Measurements from ENCODE around the gene GPR107.

- TF ChIP-seq CTCF (conservative IDR thresholded peaks at IDR 0.05 in 1 of 2, IDR thresholded peaks at IDR 0.05 in 1 of 2; ENCODE audit: extremely low read depth in 1 of 2, insufficient read depth in 1 of 2, low read depth in 1 of 2, low read length in 2 of 2) (no peak), EZH2 (IDR thresholded peaks at IDR 0.05; ENCODE audit: borderline replicate concordance, low read length) (no peak)
Measured at GRCh38 chr9:130159915-130160670, 106.4 kb downstream of the GPR107 start.

All from mammary epithelial cell (primary cell).